ENCODE data around the gene ADI1.
A peak's percentile ranks its signal among the peaks of the same experiment; 100 is the strongest.
"Not testable (repeated sequence)": the region's sequence is repeated elsewhere in the genome, so short reads cannot be mapped to it uniquely, and the experiment has no call there.

The ADI1 gene

DNA sequence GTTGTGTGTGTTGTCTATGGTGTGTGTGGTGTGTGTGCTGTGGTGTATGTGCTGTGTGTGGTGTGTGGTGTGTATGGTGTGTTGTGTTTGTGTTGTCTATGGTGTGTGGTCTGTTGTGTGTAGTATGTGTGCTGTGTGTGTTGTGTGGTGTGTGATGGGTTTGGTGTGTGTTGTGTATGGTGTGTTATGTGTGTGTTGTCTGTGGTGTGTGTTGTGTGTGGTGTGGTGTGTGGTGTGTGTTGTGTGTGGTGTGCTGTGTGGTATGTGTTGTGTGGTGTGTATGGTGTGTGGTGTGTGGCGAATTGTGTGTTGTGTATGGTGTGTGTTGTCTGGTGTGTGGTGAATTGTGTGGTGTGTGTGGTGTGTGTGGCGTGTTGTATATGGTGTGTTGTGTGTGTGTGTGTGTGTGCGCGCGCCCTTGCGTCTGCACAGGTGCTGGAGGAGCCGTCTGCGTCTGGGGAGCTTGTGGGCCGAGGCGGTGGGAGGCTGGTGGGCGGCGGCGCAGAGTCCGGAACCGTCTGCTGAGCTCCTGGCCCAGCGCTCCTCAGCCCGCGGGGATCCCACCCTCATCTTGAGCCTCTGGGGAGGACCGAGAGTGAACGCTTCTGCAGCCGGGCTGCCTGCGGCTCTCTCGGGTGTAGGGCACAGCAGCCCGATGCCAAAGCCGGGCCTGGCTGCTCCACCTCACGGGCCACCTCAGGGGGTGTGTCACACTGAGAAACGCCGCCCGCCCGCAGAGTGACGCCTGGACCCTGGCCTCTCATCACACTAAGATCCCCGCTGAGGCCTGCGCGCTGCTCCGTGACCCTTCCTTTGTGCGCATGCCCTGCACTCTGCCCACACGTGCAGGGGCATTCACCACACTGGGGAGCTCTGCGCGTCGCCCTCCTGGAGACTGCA, 8.8 kb upstream of the ADI1 start:
- no peak for DNase-seq

DNA sequence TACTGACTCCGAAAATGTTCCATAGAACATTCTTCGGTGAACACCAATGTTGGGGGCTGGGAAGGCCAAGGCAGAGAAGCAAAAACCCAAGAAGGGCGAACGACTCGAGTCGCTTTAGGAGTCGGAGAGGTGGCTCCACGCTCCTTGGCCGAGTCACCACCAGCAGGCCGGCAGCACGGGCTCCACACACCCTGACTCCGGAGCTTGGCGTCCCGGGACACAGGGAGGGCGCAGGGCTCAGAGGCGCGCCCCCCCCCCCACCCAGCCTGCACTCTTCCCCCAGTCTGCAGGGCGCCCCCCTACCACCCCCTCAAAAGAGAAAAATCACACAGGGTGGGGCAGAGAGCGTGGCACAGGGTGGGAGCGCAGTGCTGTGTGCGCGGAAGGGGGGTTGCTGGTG, 7.5 kb upstream of the ADI1 start:
- no peak for DNase-seq

DNA sequence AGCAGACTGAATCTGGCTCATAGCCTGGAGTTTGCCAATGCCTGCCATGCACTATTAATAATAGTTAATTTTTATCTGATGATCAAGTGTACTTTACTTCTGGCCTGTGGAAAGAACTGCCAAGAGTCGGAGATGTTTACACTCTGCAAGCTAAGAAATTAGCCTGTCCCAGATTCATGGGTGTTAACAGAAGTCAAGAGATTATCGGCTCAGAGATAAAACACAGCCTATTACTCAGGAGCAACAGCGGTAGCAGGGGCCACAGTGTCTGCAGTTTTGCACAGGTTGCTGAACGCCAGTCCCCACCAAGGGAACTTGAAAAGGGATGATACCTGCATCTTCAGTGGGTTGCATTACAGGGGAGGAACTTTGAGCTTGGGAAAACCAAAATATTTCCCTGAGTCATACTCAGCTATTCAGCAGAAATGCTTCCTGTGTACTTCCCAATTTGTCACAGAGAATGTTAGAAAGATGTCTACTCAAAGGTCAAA, 4.3 kb upstream of the ADI1 start:
- DNase-seq: no peak

DNA sequence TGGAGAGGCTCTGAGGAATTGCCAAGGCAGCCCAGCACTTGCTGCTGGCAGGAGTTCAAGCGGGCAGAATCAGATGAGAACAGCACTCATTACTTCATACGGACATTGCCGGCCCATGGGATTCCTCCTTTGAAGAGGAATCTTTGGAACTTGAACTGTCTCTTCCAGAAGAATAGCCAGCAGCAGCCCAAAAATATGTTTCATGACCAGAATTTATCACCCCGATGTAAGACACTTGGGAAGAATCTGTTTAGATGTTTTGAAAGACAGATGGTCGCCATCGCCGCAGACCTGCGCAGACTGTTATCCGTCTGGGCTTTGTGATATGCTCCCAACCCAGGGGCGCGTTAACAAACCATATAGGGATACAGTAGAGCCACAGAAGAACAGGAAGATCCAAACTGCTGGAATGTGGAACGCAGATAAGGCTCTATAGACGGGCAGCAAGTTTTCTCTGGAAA, 3.7 kb upstream of the ADI1 start:
- DNase-seq: no peak

DNA sequence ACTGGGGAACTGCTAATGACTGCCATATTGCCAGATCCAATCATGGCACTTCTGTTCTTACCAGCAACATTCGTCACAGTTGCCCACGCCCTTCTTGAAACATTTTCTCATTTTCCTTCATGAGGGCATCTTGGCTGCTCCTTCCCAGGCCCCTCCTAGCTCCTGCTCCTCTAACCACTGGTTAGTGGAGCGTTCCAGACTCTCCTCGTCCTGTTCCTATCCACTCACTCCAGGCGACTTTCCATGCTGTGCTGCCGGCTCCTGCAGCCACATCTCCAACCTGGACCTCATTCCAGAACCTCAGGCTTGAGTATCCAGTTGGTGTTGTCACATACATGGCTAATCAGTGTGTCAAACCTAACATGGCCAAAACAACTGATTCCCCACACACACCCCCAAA, 1.3 kb upstream of the ADI1 start:
- no peak for DNase-seq

DNA sequence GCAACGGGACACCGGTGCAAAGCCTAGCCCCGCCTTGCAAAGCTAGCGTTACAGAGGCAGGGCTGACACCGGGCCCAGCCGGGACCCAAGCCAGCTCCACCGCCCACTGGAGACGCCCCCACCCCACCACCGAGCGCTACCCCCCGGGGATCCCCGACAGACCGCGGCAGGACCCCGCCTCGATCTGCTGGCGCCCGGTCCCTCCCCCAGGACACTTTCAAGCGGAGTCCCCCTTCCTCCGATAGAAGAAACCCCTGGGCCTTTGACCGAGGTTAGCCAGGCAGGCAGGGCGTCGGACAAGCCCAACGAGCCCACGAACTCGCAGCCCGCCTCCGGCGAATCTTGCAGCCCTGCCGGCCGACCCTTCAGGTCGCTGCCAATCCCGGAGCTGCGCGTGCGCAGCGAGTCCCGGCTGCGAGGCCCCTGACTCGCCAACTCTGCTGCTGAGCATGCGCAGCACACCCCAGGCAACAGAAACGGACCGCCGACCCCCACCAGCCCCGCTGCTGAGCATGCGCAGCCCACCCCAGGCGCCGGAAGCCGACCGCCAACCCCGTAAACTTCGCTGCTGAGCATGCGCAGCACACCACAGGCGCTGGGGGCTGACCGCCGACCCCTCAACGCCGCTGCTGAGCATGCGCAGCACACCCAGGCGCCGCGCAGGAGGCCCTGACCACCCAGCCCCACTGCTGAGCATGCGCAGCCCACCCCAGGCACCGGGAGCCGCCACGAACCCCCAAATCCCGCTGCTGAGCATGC, 656 bp downstream of the ADI1 start:
- DNase-seq: peak; percentile 100

DNA sequence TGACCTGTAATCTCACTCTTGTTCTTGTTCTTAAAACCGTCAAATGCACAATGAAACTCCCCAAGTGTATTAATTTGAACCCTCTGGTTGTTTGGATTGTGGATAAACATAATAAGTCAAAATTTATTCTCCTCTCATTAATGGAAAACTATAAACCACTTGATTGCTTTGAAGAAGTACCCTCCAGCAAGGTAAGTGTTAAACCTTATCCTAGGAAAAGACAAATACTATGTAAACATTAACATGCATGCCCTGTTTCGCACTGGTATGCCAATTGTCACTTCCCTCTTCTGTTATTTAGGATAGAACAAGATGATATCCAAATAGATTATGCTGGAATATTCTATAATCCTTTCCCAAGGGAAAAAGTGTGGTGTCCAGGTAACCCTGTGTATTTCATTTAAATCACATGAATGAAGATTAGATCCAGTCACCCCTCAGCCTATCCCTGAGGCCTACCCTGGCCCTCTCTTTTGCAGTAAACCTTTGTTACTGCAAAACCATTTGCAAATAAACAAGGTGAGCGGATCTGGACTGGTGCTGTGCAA, 1.3 kb downstream of the ADI1 start:
- no peak for DNase-seq

DNA sequence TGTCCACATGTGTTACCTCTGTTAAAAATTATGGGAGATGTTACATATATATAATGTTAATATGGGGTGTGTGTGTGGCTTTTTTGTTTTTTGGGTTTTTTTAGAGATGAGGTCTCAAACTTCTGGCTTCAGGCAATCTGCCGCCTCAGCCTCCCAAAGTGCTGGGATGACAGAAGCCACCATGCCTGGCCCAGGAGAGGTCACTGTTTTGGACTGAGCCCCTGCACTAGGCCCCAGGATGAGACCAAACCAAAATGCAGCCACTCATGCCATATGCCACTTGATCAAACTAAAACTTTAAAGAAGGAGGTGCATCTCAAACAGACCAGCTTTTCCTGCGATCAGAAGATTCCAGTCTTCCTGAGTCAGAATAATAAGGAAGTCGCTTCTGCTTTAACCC, 2.5 kb downstream of the ADI1 start:
- DNase-seq: no peak

DNA sequence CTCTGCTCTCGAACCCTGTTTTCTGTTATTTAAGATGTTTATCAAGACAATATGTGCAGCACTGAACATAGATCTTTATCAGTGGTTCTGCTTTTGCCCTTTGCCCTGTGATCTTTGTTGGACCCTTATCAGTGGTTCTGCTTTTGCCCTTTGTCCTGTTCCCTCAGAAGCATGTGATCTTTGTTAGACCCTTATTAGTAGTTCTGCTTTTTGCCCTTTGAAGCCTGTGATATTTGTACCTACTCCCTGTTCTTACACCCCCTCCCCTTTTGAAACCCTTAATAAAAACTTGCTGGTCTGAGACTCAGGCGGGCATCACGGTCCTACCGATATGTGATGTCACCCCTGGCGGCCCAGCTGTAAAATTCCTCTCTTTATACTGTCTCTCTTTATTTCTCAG, 3.9 kb downstream of the ADI1 start:
- not testable (repeated sequence) for DNase-seq

DNA sequence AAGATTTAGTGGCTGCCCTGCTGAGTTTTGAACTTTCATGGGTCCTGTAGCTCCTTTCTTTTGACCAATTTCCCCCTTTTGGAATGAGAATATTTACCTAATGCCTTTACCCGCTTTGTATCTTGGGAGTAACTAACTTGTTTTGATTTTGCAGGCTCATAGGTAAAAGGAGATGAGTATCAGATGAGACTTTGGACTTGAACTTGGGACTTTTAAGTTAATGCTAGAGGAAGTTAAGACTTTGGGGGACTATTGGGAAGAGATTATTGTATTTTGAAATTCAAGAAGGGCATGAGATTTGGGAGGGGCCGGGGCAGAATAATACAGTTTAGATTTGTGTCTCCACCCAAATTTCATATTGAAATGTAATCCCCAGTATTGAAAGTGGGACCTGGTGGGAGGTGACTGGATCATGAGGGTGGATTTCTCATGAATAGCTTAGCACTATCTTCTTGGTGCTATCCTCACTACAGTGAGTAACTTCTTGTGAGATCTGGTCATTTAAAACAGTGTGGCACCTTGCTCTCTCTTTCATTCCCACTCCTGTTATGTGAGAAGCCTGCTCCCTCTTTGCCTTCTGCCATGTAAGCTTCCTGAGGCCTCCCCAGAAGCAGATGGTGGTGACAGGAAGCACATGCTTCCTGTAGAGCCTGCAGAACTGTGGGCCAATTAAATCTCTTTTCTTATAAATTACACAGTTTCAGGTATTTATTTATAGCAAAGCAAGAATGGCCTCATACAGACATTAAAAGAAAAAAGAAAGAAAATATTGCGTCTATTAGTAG, 6.1 kb downstream of the ADI1 start:
- DNase-seq: no peak

DNA sequence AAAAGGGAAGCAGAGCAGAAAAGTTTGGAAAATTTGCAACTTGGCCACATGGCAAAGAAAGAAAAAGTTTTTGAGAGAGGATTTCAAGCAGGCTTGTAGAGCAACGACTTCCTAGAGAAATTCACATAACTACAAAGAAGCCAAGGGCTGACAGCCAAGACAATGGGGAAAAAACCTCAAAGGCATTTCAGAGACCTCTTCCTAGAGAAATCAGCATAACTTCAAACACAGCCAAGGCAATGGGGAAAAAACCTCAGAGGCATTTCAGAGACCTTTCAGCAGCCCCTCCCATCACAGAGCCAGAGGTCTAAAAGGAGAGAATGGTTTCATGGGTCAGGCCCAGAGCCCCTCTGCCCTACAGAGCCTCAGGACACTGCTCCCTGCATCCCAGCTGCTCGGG, 7.2 kb downstream of the ADI1 start:
- DNase-seq: no peak

DNA sequence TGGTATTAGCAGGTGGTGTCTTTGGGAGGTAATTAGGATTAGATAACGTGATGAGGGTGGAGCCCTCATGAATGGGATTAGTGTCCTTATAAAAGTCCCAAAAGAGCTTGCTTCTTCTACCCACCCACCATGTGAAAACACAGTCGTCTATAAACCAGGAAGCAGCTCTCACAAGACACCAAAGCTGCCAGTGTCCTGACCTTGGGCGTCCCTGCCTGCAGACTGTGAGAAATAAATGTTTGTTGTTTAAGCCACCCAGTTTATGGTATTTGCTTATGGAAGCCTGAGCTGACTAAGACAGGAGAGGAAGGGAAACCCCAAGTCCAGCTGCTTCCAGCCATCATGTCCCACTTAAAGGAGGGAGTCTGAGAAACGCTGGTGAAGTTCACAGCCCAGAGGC, 13.6 kb downstream of the ADI1 start:
- no peak for DNase-seq

DNA sequence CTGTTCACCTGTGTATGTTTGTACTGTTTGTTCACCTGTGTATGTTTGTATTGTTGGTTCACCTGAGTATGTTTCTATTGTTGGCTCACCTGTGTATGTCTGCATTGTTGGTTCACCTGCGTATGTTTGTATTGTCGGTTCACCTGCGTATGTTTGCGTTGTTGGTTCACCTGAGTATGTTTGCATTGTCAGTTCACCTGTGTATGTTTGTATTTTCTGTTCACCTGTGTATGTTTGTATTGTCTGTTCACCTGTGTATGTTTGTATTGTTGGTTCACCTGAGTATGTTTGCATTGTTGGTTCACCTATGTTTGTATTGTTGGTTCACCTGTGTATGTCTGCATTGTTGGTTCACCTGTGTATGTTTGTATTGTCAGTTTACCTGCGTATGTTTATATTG, 14.6 kb downstream of the ADI1 start:
- no peak for DNase-seq

DNA sequence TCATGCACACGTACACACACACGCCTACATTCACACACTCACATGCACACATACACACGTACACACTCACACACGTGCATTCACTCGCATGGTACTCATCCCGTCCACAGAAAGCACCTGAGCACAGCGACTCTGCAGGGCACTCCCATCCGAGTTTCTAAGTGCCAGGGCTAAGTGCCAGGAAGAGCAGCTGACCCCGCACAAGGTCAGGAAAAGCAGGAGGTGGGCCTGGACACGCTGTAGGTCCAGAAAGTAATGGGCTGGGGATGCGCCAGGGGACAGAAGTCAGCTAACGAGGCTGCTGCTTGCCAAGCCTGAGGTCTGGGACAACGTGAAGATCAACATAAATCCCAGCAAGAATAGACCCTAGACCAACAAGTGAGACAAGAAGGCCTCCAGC, 15.8 kb downstream of the ADI1 start:
- no peak for DNase-seq

DNA sequence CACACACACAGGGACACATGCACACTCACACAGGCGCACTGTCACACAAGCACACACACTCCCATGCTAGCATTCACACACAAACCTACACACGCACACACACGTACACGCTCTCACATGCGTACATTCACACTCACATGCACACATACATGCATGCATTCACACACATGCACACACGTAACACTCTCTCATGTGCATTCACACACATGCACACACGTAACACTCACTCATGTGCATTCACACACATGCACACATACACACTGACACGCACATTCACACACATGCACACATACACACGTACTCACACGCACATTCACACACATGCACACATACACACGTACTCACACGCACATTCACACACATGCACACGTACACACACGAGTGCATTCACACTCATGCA, 16.3 kb downstream of the ADI1 start:
- no peak for DNase-seq

DNA sequence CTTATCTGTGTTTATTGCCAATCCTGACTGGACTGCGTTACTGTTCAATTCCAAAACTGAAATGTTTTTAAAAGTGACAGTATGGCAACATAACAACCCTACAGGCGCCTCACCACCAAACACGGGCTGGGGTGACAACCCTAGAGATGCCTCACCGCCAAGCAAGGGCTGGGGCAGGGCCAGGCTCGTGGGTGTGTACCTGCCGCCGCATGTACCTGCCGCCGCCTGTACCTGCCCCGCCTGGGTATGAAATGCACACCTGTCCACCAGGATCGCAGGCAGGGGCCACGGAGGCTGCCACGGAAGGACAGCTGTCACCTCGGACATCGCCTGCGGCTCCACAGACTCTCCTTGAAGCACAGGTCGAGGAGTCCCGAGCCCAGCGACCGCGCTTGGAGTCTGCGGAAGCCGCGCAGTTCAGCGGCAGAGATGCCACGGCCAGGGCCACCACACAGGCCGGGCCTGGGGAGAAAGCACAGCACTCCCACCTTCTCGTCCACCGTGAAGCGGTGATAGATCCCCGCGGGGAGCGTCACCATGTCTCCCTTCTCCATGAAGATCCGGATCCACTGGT, 18.9 kb downstream of the ADI1 start:
- DNase-seq: no peak

DNA sequence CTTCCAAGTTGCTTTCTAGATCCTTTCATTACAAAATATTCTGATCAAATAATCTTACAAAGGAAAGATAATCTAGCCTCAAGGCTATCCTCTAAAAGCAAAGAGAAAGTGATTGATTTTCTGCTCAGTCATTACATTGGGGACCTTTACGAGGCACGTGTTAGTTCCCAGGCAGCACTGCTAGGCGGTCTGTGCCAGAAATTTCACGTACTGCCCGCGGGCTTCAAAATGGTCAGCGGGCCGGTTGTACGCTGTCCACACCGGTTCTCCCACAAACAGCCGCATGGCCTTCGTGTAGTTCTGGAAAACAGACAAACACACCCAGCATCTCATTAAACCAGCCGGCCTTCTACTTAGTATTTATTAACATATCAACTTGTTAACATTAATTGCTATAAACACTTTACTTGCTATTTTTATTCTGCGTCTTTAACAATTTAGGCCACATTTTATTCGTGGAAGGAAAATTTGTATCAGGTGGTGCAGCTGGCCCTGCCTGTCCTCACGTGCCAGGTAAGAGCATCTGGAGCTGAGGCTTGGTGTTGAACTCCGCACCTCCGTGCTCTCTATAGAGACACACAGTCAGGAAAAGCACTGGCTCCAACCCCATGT, 20.4 kb downstream of the ADI1 start:
- no peak for DNase-seq

DNA sequence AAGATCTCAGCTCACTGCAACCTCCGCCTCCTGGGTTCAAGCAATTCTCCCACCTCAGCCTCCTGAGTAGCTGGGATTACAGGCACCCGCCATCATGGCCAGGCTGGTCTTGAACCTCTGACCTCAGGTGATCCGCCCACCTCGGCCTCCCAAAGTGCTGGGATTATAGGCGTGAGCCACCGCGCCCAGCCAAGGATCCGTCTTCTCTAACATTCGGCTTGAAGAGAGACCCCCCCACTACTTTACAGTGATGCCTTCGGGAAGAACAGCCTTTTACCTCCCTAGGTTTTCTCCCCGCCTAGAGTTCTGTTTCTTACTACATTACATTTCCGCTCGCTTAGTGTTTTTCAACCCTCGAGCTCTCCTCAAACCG, 22.6 kb downstream of the ADI1 start:
- peak; percentile 16 for DNase-seq

DNA sequence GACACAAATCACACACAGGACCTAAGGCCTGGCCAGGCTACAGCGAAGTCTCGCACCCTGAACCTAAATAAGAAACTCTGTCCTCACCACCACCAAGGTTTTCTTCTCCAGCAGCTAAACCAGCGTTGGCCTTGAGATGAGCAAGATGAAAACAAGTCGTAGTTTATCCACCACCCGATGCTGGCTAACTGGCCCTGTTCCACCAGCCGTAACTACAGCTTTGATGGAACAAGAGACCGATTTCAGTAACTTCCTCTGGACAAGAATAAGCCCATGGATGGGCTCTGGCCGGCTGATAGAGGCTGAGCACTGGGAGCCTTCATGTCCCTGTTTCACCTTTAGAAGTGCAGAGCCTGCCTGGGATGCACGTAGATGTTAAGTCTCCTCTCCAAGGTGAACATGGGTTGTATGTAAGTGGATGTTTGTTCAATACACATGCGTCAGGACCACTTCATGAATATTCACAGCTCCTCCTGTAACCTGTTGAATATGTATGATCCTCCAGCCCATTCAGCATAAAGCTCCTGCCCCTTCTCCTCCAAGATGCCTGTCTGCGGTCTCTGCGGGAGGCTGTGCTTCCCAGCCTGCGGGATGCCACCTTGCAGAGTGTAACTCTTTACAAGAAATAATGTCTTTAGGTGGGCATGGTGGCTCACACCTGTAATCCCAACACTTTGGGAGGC, 24.2 kb downstream of the ADI1 start:
- peak; percentile 24 for DNase-seq

DNA sequence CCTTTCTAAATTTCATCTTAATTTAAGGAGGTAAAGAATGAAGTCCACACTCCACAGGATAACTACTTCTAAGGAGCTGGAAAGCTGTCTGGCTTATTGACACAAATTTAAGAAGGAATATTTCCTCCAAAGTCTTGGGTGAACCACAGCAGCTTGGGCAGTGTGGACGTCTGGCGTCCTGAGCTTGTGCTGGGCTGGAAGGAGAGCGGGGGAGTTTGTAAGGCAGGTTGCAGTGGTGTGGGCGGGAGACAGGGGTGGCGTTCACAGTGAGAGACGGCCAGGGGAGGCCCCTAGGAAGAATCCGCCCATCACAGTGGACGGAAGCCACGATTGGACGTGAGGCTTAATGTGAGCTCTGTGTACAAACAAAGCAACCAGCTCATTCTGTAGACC, 25.7 kb downstream of the ADI1 start:
- peak; percentile 48 for DNase-seq

DNA sequence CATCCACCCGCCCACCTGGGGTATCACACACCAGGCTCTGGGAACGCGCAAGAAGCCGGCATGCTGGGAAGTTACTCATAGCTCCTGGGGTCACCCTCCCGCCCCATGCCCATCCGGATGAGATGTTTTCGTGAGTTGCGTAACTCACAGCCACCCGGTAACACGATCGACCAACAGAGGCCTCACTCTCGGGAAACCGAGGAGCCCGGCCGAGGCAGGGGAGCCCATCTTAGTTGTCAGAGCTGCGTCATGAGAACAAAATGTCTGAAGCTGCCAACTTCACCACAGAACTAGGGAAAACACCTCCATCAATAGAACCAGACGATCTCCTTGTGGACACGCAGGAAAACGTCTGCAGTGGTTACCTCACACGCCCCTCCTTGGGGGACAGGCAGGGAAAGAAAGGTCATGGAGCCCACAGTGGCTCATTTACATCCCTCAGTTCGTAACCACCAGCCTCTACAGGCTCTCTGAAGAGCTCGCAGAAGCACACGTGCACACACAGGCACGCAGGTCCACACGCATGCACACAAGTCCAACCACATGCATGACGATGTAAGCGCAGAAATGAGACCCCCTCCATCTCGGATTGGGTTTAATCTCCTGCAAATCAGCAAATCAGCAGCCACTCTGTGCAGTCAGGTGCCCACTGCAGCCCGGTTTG, 26.2 kb downstream of the ADI1 start:
- DNase-seq: peak; percentile 47

Data from right forelimb (tissue), 1 donor.